ENCODE results near the gene PROCA1. TPM values are rescaled to one million over a fixed set of nuclear protein-coding genes. Genes with fewer than 3 reads are reported as not detected.

Gene PROCA1
- total and polyA plus RNA-seq, 9 donors: 2.7 to 6.7 (median 5.0) TPM

DNA sequence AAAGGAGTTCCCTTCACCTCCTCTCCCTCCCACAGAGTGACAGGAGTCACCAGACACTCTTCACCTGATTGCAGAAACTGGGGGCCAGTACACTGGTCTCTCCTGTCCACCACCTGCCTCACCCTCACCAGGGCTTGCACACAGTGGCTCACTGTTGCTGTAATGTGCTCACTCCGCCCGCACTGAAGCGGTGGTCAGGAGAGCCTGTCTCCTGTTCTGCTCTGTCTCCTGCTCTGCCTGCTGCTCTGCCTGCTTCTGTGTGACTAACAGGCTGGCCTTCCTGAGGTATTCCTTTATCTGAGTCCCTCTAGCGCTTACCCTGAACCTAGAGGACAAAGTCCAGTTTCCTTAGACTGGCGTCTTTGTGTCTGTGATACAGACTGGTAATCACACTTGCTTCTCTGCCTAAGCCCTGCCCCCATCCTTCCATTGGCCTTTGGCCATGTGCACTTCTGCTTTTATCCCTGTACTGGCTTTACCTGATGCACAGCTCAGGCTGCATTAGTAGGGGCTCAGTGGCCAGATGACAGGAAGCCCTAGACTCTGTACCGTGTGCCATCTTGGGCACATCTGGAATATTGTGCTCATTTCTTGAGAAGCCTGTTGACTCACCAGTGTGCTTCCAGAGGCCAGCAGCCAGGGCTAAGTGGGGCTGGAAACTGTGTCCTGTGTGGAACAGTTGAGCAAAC lies 13.3 kb downstream of the PROCA1 start:
- 89 to 95% (median 90%) methylated on average over 6 of the region's 6 CpGs for WGBS, 3 donors
- Histone ChIP-seq H3K27me3 (no peaks in the 10 kb centered on the region), H3K4me1 (ENCODE audit: insufficient read depth) (no peaks in the 10 kb centered on the region), H3K9me3 (no peaks in the 10 kb centered on the region), H3K4me3 (no peak overlapping the region), H3K27ac (no peak overlapping the region), H3K36me3 (peaks cover 2% of the 10 kb centered on the region)
- no peak for TF ChIP-seq CTCF (IDR thresholded peaks at IDR 0.05)
- TF ChIP-seq EP300 (IDR thresholded peaks at IDR 0.05): no peak
- TF ChIP-seq POLR2A (IDR thresholded peaks at IDR 0.05): no peak
- intact Hi-C loops (cut with DNase I): no loop called here
- DNase-seq: no peak

GRCh38 chr17:28693869-28694268 lies 17.8 kb downstream of the PROCA1 start:
- H3K4me3 ChIP-seq: no peak overlapping the region
- TF ChIP-seq POLR2A (IDR thresholded peaks at IDR 0.05) (no peak), CTCF (IDR thresholded peaks at IDR 0.05) (no peak), EP300 (IDR thresholded peaks at IDR 0.05) (no peak)
- H3K36me3 ChIP-seq: peaks cover 2% of the 10 kb centered on the region
- WGBS, 3 donors: 65 to 97% (median 88%) methylated on average over 1 of the region's 1 CpG
- no peaks in the 10 kb centered on the region for H3K27me3 ChIP-seq
- no peaks in the 10 kb centered on the region for H3K4me1 ChIP-seq (ENCODE audit: insufficient read depth)
- H3K9me3 ChIP-seq: no peaks in the 10 kb centered on the region
- no peak for DNase-seq
- H3K27ac ChIP-seq: no peak overlapping the region
- intact Hi-C loops (cut with DNase I): no loop called here

- no peak overlapping the region for H3K4me3 ChIP-seq
- TF ChIP-seq POLR2A (IDR thresholded peaks at IDR 0.05) (no peak), CTCF (IDR thresholded peaks at IDR 0.05) (no peak), EP300 (IDR thresholded peaks at IDR 0.05) (no peak)
- intact Hi-C loops (cut with DNase I): no loop called here
- H3K36me3 ChIP-seq: no peaks in the 10 kb centered on the region
- 93 to 98% (median 96%) methylated on average over 3 of the region's 3 CpGs for WGBS, 3 donors
- H3K27me3 ChIP-seq: no peaks in the 10 kb centered on the region
- no peak for DNase-seq
- no peak overlapping the region for H3K27ac ChIP-seq
- no peaks in the 10 kb centered on the region for H3K9me3 ChIP-seq
- no peaks in the 10 kb centered on the region for H3K4me1 ChIP-seq (ENCODE audit: insufficient read depth)
These were observed 22.7 kb downstream of the PROCA1 start for GRCh38 chr17:28689011-28689410.

- Histone ChIP-seq H3K4me3 (no peak overlapping the region), H3K36me3 (no peaks in the 10 kb centered on the region), H3K9me3 (no peaks in the 10 kb centered on the region), H3K4me1 (ENCODE audit: insufficient read depth) (no peaks in the 10 kb centered on the region), H3K27me3 (no peaks in the 10 kb centered on the region), H3K27ac (no peak overlapping the region)
- WGBS, 3 donors: 89 to 92% (median 89%) methylated on average over 4 of the region's 4 CpGs
- no peak for DNase-seq
- intact Hi-C loops (cut with DNase I): no loop called here
- TF ChIP-seq POLR2A (IDR thresholded peaks at IDR 0.05) (no peak), EP300 (IDR thresholded peaks at IDR 0.05) (no peak), CTCF (IDR thresholded peaks at IDR 0.05) (no peak)
These were observed 23.2 kb downstream of the PROCA1 start for GRCh38 chr17:28688481-28688880.

Measured in ovary (tissue), 9 donors.